Epithelial cell of proximal tubule (primary cell): ENCODE results near the gene NPEPL1. TPM values are rescaled to one million over a fixed set of nuclear protein-coding genes. Genes with fewer than 3 reads are reported as not detected.

Experiments
- DNase-seq: peaks from one replicate; pipeline ENCODE4 v3.0.0-alpha.2; 2011; ENCODE audit warnings: low read depth
- H3K4me3 ChIP-seq: 2 replicates; pipeline ENCODE4 v1.5.1; 2011; ENCODE audit warnings: low read depth, mild to moderate bottlenecking, low read length
- total RNA-seq: library from RNA; depleted of rRNA; stranded (reverse); fragments of >200 nt; gene quantifications from 2 replicates; pipeline ENCODE4 v1.2.3, GENCODE V29; 2015
- TF ChIP-seq, protein P1 (sequence below): conservative IDR thresholded peaks from 2 replicates; pipeline ENCODE4 v1.5.1; 2012; ENCODE audit warnings: low read depth, mild to moderate bottlenecking, low read length

The NPEPL1 gene
- total RNA-seq, 1 donor from 2014 or later, result 26.5 TPM

DNA sequence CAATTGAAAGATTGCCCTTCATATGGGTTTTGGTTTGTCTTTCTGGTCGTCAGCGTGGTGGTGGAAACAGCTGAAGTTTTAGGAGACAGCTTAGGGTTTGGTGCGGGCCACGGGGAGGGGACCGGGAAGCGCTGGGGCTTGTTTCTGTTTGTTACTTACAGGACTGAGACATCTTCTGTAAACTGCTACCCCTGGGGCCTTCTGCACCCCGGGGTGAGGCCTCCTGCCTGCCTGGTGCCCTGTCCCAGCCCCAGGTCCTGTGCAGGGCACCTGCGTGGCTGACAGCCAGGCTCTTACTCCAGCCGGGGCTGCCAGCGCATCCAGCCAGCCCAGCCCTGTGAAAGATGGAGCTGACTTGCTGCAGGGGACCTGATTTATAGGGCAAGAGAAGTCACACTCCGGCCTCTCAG is 22.8 kb downstream of the NPEPL1 start:
- TF ChIP-seq, protein P1, sequence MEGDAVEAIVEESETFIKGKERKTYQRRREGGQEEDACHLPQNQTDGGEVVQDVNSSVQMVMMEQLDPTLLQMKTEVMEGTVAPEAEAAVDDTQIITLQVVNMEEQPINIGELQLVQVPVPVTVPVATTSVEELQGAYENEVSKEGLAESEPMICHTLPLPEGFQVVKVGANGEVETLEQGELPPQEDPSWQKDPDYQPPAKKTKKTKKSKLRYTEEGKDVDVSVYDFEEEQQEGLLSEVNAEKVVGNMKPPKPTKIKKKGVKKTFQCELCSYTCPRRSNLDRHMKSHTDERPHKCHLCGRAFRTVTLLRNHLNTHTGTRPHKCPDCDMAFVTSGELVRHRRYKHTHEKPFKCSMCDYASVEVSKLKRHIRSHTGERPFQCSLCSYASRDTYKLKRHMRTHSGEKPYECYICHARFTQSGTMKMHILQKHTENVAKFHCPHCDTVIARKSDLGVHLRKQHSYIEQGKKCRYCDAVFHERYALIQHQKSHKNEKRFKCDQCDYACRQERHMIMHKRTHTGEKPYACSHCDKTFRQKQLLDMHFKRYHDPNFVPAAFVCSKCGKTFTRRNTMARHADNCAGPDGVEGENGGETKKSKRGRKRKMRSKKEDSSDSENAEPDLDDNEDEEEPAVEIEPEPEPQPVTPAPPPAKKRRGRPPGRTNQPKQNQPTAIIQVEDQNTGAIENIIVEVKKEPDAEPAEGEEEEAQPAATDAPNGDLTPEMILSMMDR, result no peak
- H3K4me3 ChIP-seq, result no peak overlapping the region
- DNase-seq, result no peak

DNA sequence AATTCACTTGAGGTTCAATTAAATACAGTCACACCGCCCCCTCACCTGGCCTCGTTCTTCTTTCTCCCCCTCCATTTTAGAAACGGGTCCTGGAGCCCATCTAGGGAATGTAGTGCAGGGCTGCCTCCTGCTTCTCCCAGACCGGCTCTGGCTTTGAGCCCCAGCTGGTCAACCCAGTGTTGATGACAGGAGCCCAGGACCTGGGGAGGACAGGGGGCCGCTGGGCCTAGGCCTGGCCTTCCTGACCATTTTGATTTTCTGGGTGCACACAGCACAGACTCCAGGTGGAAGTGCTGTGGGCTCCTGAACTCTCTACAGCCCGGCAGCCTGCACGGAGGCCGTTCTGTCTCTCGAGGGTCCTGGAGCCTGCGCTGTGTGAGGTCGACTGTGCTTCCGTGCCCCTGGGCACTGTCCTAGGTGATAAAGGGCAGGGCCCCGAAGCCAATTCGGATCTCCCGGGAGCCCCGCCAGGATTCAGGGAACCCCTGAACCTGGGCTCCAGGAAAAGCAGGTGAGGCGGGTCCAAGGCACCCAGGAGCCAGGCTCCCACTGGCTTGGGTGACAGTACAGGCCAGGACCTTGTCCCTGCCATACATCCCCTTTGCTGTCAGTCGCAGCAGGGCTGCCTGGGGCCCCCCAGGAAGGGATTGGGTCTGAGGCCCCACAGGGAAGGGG is 23.3 kb downstream of the NPEPL1 start:
- no peak overlapping the region for H3K4me3 ChIP-seq
- TF ChIP-seq, protein P1, result no peak
- DNase-seq, result no peak

DNA sequence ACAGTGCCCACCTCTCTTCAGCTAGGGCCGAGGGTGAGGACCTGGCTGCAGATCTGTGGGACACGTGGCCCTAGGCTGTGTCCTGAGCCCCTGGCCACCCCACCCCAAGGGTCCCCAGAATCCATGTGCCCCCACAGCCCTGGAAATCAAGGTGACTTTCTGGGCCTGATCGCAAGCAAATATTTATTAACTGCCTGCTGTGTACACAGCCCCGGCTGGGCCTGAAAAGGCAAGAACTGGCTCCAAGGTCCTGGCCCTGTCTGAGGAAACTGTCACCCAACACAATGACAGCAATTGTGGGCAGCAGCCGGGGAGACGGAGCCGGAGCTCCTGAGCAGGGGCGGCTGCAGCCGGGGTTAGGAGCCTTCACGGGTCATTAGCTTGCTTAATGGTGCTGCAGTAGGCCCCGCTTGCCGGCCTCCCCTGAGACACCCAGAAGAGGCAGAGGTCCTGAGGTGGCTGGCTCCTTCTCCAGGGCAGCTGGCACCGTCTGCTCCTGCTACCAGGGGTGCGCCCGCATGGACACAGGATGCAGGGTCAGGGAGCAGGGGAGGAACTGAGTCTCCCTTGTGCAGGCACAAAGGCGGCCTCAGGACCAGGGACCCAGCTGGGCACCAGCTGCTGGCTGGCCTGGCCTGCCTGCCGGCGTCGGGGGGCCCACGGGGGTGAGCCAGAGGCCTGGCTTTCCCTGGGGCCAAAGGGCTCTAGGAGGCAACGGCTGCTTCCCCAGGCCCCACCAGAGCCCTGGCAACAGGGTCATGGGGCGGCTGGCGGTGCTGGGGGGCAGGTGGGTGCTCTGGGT is 24.1 kb downstream of the NPEPL1 start:
- TF ChIP-seq, protein P1, result no peak
- no peak for DNase-seq
- no peak overlapping the region for H3K4me3 ChIP-seq

DNA sequence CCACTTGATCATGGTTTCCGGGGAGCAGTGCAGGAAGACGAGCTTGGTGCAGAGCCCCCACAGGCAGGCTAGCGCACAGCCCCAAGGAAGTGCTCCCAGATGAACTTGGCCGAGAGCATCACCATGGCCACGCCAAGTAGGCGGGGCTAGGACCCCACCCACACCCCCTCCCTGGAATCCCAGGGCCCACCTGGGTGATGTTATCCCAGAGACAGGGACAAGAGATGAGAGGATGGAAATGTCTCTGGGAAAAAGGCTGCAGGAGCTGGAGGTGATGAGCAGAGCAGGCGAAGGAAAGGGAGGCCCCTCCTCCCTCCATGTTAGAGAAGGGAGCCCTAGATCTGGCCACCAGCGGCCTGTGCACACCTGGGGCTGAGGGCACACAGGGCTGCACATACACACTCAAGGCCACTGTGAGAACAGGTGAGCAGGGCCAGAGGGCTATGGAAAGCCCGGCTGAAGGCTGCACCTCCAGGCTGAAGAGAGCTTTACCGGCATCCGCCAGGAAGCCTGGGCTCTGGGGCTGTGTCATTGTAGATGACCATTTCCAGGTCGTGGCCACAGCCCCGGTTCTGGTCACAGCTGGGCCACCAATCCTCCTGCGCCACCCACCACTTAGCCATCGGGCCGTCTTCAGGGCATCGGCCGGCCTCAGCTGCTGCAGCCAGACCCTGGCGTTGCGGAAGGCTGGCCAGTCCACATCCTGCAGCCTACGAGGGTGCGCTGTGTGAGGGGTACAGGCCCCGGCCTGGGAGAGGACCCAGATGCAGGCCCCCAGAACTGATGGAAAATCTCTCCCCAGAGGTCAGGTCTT is 24.9 kb downstream of the NPEPL1 start:
- DNase-seq, result no peak
- no peak overlapping the region for H3K4me3 ChIP-seq
- TF ChIP-seq, protein P1, result no peak

DNA sequence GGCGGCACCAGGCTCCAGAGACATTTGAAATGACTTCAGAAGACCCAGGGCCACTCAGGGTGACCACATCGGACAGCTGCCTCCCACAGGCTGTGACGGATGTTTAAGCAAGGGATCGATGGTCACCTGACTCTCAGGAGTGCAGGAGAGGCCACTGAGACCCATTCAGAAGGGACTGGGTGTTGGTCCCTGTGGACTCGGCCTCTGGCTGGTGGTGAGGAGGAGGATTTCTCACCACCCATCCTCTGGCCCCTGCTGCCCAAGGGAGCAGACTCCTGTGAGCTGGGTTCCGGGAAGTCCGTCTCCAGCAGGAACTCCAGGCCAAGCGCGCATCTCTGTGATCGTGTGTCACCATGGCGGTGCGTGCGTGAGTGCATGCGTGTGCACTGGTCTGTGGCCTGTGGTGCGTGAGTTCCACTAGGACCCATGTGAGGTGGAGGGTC is 25.5 kb downstream of the NPEPL1 start:
- no peak overlapping the region for H3K4me3 ChIP-seq
- no peak for DNase-seq
- TF ChIP-seq, protein P1, result no peak

DNA sequence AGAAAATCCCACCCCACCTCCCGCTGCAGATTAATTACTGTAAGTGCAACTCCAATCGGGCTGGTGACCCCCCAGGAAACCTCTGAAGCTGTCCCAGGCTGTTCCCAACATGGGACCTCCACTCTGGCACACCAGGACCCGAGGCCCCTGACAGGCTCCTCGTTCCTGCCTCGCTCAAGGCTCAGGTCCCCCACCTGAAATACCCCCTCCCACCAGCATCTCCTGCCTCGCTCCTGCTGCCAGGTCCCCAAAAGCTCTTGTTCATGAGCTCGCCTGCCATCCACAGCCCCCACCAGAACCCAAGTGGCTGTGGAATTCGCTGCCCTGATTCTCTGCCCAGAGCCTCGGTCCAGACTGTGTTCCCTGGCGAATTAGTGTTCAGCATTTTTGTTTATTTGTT is 26.1 kb downstream of the NPEPL1 start:
- no peak for DNase-seq
- TF ChIP-seq, protein P1, result no peak
- no peak overlapping the region for H3K4me3 ChIP-seq
